ENCODE data around the gene CDC42EP4. TPM values are rescaled to one million over a fixed set of nuclear protein-coding genes. Genes with fewer than 3 reads are reported as not detected.

The CDC42EP4 gene
- total and polyA plus RNA-seq, 9 of the 15 experiments (the other 6 are each of a cell fraction or from before 2014, with no cell fraction given) = 0.65 to 20.8 (median 12.3) TPM

GRCh38 chr17:73288534-73289302, 23.1 kb downstream of the CDC42EP4 start (continued):
- no peak for TF ChIP-seq ZNF592 (IDR thresholded peaks at IDR 0.05)
- TF ChIP-seq MYC (IDR thresholded peaks at IDR 0.05; ENCODE audit: low read depth, low read length) = peak; percentile 13; the same call in 1 of the 2 replicates
- TF ChIP-seq MYC (CRISPR knock-in tag; IDR thresholded peaks at IDR 0.05; ENCODE audit: borderline replicate concordance, low read depth) = no peak
- no peak for TF ChIP-seq MAFF (IDR thresholded peaks at IDR 0.05; ENCODE audit: low read length)
- TF ChIP-seq, protein P1, sequence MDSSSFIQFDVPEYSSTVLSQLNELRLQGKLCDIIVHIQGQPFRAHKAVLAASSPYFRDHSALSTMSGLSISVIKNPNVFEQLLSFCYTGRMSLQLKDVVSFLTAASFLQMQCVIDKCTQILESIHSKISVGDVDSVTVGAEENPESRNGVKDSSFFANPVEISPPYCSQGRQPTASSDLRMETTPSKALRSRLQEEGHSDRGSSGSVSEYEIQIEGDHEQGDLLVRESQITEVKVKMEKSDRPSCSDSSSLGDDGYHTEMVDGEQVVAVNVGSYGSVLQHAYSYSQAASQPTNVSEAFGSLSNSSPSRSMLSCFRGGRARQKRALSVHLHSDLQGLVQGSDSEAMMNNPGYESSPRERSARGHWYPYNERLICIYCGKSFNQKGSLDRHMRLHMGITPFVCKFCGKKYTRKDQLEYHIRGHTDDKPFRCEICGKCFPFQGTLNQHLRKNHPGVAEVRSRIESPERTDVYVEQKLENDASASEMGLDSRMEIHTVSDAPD (CRISPR knock-in tag; IDR thresholded peaks at IDR 0.05) = no peak
- TF ChIP-seq TAL1 (IDR thresholded peaks at IDR 0.05) = peak; percentile 49
- no peak for TF ChIP-seq OTX1 (CRISPR knock-in tag; IDR thresholded peaks at IDR 0.05)
- TF ChIP-seq RBBP5 (IDR thresholded peaks at IDR 0.05; ENCODE audit: borderline replicate concordance, insufficient read depth, low read length, poor library complexity, severe bottlenecking) = no peak
- TF ChIP-seq DPF2 (IDR thresholded peaks at IDR 0.05) = peak; percentile 53; the same call in 1 of the 2 replicates
- TF ChIP-seq, protein P2, sequence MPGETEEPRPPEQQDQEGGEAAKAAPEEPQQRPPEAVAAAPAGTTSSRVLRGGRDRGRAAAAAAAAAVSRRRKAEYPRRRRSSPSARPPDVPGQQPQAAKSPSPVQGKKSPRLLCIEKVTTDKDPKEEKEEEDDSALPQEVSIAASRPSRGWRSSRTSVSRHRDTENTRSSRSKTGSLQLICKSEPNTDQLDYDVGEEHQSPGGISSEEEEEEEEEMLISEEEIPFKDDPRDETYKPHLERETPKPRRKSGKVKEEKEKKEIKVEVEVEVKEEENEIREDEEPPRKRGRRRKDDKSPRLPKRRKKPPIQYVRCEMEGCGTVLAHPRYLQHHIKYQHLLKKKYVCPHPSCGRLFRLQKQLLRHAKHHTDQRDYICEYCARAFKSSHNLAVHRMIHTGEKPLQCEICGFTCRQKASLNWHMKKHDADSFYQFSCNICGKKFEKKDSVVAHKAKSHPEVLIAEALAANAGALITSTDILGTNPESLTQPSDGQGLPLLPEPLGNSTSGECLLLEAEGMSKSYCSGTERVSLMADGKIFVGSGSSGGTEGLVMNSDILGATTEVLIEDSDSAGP (CRISPR knock-in tag; IDR thresholded peaks at IDR 0.05) = no peak
- TF ChIP-seq HNRNPK (IDR thresholded peaks at IDR 0.05; ENCODE audit: low read depth, low read length, poor library complexity, severe bottlenecking) = no peak
- TF ChIP-seq ZNF778 (CRISPR knock-in tag; IDR thresholded peaks at IDR 0.05) = no peak
- TF ChIP-seq, protein P3, sequence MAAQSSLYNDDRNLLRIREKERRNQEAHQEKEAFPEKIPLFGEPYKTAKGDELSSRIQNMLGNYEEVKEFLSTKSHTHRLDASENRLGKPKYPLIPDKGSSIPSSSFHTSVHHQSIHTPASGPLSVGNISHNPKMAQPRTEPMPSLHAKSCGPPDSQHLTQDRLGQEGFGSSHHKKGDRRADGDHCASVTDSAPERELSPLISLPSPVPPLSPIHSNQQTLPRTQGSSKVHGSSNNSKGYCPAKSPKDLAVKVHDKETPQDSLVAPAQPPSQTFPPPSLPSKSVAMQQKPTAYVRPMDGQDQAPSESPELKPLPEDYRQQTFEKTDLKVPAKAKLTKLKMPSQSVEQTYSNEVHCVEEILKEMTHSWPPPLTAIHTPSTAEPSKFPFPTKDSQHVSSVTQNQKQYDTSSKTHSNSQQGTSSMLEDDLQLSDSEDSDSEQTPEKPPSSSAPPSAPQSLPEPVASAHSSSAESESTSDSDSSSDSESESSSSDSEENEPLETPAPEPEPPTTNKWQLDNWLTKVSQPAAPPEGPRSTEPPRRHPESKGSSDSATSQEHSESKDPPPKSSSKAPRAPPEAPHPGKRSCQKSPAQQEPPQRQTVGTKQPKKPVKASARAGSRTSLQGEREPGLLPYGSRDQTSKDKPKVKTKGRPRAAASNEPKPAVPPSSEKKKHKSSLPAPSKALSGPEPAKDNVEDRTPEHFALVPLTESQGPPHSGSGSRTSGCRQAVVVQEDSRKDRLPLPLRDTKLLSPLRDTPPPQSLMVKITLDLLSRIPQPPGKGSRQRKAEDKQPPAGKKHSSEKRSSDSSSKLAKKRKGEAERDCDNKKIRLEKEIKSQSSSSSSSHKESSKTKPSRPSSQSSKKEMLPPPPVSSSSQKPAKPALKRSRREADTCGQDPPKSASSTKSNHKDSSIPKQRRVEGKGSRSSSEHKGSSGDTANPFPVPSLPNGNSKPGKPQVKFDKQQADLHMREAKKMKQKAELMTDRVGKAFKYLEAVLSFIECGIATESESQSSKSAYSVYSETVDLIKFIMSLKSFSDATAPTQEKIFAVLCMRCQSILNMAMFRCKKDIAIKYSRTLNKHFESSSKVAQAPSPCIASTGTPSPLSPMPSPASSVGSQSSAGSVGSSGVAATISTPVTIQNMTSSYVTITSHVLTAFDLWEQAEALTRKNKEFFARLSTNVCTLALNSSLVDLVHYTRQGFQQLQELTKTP (IDR thresholded peaks at IDR 0.05; ENCODE audit: low read depth in 1 of 2, partially characterized antibody in 2 of 2) = no peak
- TF ChIP-seq PTTG1 (tag; IDR thresholded peaks at IDR 0.05; ENCODE audit: low read depth) = no peak
- peak in 1 of 2 experiments; percentile 12; a peak in 1 of 4 replicates for TF ChIP-seq FOXK2 (conservative IDR thresholded peaks at IDR 0.05 in 1 of 2, IDR thresholded peaks at IDR 0.05 in 1 of 2; ENCODE audit: low read depth in 2 of 2)
- TF ChIP-seq ZC3H11A (IDR thresholded peaks at IDR 0.05; ENCODE audit: low read depth, low read length) = no peak
